SH-SY5Y (cell line): Measurements from ENCODE around the gene NR6A1.

ENCODE experiments used
- GATA2 ChIP-seq: IDR thresholded peaks from 2 replicates; pipeline ENCODE4 v1.6.1; 2011; ENCODE audit warnings: mild to moderate bottlenecking, low read depth, low read length
- GATA3 ChIP-seq: IDR thresholded peaks from 2 replicates; pipeline ENCODE4 v1.6.1; 2011; ENCODE audit warnings: low read depth, mild to moderate bottlenecking, low read length, moderate library complexity

DNA sequence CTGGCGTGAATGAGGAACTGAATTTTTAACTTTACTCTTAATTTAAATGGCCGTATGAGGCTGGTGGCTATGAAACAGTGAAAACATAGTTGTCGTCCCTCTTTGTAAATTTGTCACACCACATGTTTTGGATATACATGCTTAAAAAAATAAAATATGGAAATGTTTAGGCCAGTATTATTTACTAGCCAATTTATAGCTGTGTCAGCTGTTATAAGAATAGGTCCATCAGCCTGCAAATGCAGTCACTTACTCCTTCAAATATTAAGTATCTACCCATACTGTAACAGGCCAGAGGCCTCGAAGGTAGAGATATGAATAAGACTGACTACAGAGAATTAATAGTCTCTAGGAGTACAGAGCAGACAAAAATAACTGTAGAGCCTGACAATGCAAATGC lies 30.0 kb downstream of the NR6A1 start:
- TF ChIP-seq GATA2 (no peak), GATA3 (no peak)
